T47D (cell line): ENCODE data around the gene OSGIN1.

Experiments
- DNase-seq, 2 experiments: peaks; one replicate each; pipeline versions ENCODE4 v3.0.0 to v3.0.0-alpha.2; 2011 to 2012; ENCODE audit warnings: low read depth in 1 of 2, low spot score in 1 of 2
- JUND ChIP-seq: IDR thresholded peaks from 2 replicates; pipeline ENCODE4 v1.6.1; 2012; ENCODE audit warnings: low read depth
- in situ Hi-C: cut with HindIII; loops from 2 replicates; pipeline ENCODE4 v1.10.0; 2016; ENCODE audit warnings: low sequenced_read_pairs, low pct_unique_long_range_greater_than_20kb

The OSGIN1 gene

GRCh38 chr16:83967838-83968305 lies 14.8 kb downstream of the OSGIN1 start, which contains the start of gene NECAB2:
Gene NECAB2 (plus strand): TSS chr16:83968244. CDS start chr16:83968649, 405 bp downstream.
- in situ Hi-C loops, result no loop called here

GRCh38 chr16:83968306-83968851 lies 15.3 kb downstream of the OSGIN1 start:
- in situ Hi-C loops, result no loop called here
- DNase-seq, result no peak
- TF ChIP-seq JUND, result no peak

More at GRCh38 chr16:83967838-83968305, 14.8 kb downstream of the OSGIN1 start, which contains the start of gene NECAB2:
- TF ChIP-seq JUND, result no peak
- DNase-seq, result no peak

- no peak for DNase-seq
- in situ Hi-C loops, result no loop called here
- no peak for TF ChIP-seq JUND
Observed at GRCh38 chr16:83968891-83969649, 16.0 kb downstream of the OSGIN1 start.

- no peak for DNase-seq
- in situ Hi-C loops, result no loop called here
- TF ChIP-seq JUND, result no peak
Observed at GRCh38 chr16:83969771-83970429, 16.9 kb downstream of the OSGIN1 start.

- in situ Hi-C loops, result no loop called here
- no peak for TF ChIP-seq JUND
- DNase-seq, result no peak
Observed at GRCh38 chr16:83970430-83970815, 17.4 kb downstream of the OSGIN1 start.

GRCh38 chr16:83971165-83972130 lies 18.4 kb downstream of the OSGIN1 start:
- no peak for DNase-seq
- no peak for TF ChIP-seq JUND
- in situ Hi-C loops, result no loop called here

- in situ Hi-C loops, result no loop called here
- DNase-seq, result no peak
- TF ChIP-seq JUND, result no peak
Observed at GRCh38 chr16:83972256-83973008, 19.4 kb downstream of the OSGIN1 start.

GRCh38 chr16:83973077-83973476 lies 20.0 kb downstream of the OSGIN1 start:
- in situ Hi-C loops, result no loop called here
- DNase-seq, result no peak
- TF ChIP-seq JUND, result no peak

- no peak for TF ChIP-seq JUND
- DNase-seq, result no peak
- in situ Hi-C loops, result no loop called here
Observed at GRCh38 chr16:83973581-83974385, 20.7 kb downstream of the OSGIN1 start.

GRCh38 chr16:83974475-83974874 lies 21.4 kb downstream of the OSGIN1 start:
- TF ChIP-seq JUND, result no peak
- no peak for DNase-seq
- in situ Hi-C loops, result no loop called here
